DMS 273 (cell line): Measurements from ENCODE around the gene EML1.

Experiments
- DNase-seq: peaks from one replicate; lab custom pipeline; 2025; ENCODE audit not compliant: unreplicated experiment; lab: John Stamatoyannopoulos, UW

Gene EML1

DNA sequence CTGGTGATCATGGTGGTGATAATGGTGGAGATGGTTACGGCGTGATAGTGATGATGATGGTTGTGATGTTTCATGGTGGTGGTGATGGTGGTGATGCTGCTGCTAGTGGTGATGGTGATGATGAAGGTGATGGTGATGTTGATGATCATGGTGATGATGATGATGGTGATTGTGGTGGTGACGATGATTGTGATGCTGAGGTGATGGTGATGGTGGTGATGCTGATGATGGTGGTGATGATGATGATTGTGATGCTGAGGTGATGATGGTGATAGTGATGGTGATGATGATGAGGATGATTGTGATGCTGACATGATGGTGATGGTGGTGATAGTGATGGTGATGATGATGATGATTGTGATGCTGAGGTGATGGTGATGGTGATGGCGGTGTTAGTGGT lies 158.8 kb downstream of the EML1 start:
- no peak for DNase-seq

DNA sequence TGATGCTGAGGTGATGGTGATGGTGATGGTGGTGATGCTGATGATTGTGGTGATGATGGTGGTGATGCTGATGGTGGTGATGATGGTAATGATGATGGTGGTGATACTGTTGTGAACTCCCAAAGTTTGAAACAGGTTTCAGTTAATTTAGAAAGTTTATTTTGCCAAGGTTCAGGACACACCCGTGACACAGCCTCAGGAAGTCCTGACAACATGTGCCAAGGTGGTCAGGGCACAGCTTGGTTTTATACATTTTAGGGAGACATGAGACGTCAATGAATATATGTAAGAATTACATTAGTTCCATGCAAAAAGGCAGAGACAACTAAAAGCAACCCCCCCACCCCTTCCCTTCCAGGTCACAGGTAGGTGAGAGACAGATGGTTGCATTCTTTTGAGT lies 159.2 kb downstream of the EML1 start:
- DNase-seq: no peak

DNA sequence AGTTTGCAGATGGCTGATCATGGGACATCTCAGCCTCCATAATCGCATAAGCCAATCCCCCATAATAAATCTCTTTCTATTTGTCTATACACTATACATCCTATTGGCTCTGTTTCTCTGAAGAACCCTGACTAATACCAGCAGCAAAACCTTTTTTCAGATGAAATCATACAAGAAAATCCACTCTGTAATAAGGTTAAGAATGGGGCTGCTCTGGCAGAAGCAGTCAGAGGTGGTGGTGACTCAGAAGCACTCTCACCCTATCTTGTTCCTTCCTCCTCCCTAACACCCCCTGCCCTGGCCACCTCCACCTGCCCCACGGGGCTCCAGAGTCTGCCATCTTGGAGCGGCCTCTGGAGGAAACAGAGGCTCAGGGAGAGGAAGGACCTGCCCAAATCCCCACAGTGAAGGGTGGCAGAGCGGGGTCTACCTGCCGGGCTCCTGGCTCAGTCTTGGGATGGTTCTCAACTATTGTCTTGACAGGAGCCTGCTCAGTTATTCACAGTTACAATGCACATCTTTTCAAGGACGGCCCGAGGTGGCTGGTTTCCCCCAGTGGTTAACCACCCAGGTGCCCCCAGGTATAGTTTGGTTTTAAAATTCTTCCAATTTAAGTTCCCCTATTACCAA lies 162.7 kb downstream of the EML1 start:
- no peak for DNase-seq

DNA sequence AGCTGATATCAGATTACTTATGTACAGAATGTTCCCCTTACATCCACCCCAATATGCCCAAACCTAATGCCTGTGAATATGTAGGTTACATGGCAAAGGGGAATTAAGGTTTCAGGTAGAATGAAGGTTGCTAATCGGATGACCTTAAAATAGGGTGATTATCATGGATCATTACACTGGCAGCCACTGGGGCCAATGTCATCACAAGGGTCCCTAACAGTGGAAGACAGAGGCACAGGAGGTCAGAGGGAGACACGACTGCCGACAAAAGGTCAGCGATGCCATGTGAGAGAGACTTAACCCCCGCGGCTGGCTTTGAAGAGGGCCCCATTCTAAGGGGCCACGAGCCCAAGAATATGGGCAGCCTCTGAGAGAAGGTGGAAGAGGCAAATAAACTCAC lies 165.2 kb downstream of the EML1 start:
- DNase-seq: no peak

DNA sequence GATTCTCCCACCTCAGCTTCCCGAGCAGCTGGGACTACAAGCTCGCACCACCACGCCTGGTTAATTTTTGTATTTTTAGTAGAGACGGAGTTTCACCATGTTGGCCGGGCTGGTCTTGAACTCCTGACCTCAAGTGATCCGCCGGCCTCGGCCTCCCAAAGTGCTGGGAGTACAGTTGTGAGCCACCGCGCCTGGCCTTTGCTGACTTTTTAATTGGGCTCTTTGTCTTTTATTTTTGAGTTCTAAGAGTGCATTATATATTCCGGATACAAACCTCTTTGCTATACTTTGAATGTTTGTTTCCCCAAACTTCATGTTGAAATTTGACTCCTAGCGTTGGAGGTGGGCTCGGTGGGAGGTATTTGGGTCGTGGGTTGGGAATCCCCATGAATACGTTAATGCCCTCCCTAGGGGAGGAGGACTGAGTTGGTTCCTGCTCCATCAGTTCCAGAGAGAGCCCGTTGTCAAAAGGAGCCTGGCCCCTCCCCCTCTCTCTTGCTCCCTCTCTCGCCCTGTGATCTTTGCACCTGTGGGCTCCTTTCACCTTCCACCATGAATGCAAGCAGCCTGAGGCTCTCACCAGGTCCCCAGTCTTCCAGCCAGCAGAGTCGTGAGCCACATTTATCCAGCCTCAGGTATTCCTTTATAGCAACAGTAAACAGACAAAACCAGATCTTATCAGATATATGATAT lies 168.8 kb downstream of the EML1 start:
- DNase-seq: no peak

DNA sequence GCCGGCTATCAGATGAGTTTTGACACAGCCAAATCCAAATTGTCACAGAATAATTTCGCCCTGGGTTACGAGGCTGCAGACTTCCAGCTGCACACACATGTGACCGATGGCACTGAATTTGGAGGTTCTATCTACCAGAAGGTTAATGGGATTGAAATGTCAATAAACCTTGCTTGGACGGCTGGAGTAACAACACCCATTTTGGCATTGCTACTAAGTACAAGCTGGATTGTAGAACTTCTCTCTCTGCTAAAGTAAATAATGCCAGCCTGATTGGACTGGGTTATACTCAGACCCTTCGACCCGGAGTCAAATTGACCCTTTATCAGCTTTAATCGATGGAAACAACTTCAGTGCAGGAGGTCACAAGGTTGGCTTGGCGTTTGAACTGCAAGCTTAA lies 171.8 kb downstream of the EML1 start:
- DNase-seq: no peak

DNA sequence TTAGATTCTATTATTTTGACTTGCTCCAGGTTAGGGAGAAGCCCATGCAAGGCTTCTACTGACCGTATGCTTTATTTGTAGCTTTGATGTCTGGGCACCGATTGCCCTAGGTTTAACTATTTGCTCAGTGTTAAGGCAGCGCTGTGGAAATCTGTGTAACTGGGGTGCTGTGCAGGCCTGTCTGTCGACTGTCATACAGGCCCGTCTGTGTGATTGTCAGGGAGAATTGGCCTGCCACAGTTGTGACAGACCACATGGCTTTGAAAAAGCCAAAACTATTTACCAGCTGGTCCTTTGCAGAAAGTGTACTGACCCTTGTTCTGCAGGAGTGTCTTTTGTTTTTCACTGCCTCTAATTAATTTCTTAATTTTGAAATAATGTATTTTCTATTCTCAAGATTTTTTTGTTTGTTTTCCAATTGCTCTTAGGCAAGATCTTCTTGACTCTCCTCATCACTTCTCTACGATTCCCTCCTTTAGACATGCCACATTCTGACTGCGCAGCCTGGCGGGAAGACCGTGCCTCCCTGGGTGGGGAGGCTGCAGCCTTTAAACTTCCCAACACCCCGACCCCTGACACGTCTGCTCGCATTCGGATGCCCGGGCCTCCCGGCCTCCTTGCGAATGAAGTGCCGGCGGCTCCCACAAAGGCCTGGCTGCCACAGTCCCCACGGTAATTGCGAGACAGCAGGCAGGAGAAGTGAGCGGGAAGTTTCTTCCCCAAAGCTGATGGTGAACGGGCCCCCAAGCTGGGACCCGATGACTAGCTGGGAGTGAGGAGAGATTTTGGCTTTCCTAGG lies 173.0 kb downstream of the EML1 start:
- no peak for DNase-seq

DNA sequence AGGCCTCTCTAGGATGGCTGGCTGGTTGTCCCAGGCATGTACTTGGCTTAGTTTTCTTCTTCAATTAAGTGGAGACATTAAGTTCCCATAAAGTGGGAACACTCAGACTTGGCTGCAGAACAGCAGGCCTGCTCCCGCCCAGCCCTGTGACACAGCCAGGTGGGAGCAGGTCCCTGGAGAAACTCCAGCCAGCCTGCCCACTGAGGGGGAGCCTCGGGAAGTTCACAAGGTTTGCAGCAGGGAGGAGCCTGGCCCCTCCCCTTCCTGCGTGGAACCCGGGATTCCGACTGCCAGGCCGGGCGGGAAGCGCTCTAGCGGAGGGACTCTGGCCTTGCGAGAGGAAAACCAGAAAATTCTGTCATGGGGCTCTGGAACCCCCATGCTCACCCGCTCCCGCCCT lies 173.7 kb downstream of the EML1 start:
- no peak for DNase-seq

DNA sequence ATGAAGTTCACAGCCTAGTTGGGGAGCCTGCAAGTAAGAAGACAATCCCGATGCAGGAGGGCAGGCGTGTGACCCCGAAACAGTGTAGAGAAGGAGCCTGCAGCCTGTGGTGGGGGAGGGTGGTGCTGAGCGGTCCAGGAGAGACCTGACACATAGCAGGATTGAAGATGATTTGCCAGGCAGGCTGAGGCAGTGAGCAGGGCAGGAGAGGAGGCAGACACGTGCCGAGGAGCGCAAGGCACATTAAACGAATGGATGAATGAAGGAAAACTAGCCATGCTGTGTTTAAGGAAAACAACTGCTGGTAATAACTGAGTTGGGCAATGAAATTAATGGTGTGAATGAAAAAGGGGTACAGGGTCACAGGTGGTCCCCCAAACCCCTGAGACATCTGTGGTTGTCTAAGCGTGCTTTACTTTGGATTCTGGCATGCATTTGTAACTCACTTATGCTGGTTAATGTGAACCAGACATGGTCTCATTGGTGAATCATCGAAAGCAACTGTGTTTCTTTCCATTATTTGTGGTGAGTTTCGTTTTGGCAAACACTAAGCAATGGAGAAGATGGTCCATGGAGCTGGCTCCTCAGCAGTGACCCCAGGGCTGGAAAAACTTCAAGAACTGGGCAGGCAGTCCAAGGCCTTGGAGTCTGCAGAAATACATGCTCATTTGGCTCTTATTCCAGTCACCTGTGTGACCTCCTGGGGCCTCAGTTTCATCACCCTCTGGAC lies 175.1 kb downstream of the EML1 start:
- DNase-seq: no peak

DNA sequence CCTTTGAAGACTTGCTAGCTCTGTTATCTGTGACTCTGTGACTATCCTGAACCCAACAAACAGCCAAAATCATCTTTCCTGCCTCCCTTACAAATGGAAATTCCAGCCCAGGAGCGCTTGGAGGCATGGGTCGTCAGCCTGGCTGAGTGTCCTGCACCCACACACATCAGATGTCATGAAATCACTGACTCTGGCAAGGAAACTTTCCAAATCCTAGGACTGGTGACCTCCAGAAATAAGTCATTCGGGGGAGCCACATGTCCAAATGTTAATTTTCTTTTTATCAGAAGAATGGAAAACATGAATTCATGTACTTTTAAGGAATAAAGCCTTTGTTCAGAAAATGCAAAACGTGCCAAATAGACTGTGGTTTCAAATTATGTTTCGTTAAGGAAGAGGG lies 175.7 kb downstream of the EML1 start:
- no peak for DNase-seq

DNA sequence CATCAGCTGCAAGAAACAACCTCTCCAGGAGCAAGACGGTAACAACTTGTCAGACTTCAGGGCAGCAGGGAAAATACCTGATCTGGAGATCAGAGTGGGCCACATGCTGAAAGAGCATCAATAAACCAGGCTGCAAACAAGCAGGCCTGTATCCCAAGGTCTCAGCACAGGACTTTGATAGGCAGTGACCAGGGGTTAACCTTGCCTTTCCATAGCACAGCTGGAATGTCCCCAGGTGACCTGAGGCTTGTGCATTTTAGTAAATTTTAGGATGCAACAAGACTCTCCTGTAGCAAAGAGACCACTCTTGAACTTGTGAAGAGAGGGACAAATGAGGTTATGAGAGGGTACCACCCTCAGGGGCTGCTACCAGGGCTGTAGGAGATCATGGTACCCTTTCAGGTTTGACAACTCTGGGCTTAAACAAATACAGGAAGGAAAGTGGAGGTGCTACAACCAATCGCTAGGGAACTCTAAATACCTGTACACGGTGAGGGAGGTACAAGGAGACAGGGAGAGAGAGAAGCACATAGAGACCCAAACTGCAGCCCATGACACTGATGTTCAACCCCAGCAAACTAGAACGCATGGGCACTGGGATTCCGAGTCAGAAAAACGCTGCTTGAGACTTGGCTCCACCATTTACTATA lies 176.6 kb downstream of the EML1 start:
- no peak for DNase-seq

DNA sequence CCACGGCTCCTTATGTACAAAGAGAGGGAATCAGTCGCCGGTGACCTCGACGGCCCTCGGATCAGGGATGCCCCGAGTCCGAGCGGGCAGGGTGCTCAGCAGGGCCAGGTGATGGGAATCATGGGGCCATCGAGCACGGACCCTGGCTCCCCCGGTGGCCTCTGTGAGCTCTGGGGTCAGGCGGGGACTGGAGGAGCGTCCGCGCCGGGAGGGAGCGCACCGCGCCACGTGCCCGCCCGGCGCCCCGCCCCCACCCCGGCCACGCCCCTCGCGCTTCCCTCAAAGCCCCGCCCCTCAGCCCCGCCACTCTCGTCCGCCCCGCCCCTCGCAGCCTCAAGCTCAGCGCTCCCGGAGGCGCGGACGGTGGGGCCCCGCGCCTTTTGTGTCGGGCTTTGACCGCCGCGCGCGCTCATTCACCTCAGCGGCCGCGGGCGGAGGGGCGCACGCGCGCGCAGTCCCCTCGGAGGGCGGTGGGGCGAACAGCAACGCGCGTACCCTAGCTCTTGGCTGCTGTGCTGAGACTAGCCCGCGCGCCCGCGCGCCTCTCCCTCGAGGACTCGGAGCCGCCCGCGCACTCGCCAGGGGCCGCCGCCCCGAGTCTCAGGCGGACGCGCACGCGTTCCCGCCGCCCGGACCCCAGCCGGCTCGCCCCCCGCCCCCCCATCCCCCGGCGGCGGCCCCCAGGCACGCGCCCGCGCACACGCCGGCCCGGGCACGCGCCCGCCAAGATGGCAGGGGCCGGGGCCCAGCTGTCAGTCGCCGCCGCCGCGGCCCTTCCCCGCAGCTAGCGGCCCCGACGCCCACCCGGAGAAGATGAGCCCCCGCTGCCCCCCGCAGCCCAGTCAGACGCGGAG lies 178.1 kb downstream of the EML1 start:
- DNase-seq: peak; percentile 97

DNA sequence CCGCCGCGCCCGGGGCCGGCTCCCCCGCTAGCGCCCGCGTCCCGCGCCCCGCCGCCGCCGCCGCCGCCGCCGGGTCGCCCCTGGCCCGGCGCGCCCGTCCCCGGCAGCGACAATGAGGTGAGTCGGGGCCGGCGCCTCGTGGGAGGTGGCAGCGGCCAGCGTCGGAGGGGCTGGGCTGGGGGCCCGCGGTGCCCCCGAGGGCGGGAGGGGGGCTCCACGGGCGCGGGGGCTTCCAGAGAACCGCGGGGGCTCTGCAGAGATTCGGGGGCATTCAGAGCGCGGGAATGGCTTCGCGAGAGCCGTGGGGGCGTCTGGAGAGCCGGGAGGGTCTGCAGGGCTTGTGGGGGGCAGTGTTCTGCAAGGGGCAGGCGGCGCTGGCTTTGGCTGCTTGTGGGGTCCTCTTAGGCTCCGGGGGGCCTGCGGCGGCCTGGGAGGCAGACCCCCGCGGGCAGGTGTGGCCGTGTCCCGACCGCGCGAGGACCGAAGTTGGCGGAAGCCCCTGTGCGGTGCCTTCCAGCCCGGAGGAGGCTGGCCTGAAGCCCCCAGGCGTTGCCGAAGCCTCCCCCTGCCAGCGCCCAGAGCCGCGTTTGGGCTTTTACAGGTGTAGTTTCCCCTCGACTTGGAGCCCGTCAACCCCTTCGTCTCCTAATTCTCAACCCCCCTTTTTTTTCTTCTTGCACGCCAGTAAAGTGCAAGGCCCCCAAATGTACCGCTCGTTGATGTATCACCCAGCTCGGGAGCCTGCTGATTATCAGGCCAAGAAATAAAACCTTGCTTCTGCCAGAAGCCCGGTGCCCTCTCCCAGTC lies 178.9 kb downstream of the EML1 start:
- peak; percentile 59 for DNase-seq

DNA sequence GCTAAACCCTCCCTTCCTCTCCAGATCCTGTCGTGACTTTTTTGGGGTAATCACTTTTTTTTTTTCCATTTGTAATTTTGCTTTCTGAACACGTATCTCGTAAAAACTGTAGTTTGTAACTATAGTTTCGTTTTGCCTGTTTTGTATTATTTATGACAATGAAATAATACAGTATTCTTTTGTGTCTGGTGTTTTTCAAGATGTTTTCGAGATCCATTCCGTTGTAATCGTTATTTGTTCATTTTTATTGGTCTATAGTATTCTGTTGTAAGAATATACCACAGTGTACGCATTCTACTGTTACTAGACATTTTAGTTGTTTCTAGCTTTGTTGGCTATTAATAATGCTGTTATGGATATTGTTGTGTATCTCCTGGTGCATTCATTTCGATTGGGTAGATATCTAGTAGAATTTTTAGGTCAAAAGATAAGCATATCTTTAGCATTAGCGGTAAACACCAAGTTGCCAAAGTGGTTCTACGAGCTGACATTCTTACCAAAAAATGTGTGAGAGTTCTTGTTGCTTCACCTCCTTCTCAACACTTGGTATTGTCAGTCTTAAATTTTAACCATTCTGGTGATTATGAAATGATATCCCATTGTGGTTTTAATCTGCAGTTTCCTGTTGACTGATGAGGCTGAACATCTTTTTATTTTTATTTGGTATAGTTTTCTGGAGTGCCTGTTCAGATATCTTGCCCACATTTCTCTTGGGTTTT lies 179.7 kb downstream of the EML1 start:
- DNase-seq: no peak

DNA sequence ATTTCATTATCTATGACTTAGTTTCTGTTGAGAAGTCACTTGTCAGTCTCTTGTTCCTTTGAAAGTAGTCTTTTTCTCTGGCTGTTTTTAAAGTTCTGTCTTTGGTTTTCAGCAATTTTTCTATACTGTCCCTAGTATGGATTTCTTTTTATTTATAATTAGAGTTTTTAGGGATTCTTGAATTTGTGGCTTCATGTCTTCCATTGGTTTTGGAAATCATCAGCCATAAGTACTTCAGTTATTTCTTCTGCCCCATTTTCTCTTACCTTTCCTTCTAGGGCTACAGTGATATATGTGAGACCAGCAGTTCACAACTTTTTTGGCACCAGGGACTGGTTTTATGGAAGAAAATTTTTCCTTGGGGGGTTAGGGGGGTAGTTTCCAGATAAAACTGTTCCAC lies 182.0 kb downstream of the EML1 start:
- DNase-seq: no peak

DNA sequence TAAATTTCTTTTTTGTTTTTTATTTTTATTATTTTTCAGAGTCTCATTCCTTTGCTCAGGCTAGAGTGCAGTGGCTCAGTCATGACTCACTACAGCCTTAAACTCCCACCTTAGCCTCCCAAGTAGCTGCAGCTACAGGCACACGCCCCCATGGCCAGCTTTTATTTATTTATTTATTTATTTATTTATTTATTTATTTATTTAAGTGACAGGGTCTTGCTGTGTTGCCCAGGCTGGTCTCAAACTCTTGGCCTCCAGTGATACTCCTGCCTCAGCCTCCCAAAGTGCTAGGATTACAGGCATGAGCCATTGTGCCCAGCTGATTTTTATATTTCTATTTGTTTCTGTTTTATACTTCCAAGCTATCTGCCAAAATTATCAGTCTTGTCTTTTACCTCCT lies 182.8 kb downstream of the EML1 start:
- no peak for DNase-seq

DNA sequence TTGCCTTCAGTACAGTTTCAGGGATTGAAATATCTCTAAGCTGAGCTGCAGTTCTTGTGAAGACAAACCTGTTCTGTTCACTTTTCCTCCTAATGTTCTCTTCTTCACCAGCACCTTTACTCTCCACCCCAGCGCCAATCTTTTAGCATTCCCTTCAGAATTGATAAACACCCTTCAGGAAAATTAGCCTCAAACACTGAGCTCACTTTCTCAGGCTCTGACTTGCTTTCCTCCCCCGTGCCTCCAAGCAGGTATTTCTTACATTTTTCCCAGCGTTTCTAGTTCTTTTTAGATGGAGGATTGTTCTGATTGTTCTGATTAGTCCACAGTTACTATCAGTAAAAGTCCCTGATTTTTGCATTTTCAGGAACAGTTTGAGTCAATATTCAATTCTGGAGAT lies 183.5 kb downstream of the EML1 start:
- no peak for DNase-seq

DNA sequence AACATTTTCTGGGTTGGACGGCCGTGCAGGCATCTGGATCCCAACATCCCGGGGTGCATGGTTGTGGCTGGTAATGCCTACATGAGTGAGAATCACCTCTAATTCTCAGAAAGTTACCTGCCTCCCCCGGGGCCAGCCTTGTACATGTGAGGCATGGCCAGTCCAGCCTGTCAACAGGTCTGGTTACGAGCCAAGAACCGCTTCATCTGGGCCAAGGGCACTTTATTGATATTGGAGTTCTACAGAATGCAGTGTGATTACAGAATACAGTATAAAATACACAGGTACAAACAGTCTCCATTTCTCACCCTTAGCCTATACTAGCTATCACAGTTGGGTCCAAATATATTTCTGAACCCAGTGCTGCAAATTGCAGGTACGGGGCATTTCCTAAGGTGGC lies 187.1 kb downstream of the EML1 start:
- DNase-seq: peak; percentile 47

DNA sequence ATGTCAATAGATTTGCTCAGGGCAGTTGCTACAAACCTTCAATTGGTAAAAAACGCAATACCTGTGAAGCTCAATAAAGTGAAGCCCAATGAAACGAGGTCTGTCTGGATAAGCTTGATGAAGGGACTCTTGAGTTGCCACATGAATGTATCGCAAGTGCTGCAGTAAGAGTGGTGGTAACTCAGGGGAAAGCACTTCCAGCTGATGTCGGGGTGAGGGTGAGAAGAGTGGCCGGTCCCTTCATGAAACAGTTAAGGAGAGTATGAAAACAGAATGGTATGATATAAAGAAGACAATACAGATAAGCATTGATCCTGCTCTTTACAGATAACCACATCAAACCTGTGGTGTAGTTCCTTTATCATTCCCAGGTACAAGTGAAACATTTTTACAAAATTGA lies 188.6 kb downstream of the EML1 start:
- DNase-seq: no peak
